Fibroblast of lung (primary cell): ENCODE results near the gene IL9R. TPM values are rescaled to one million over a fixed set of nuclear protein-coding genes. Genes with fewer than 3 reads are reported as not detected.
"Not testable (repeated sequence)": the region's sequence is repeated elsewhere in the genome, so short reads cannot be mapped to it uniquely, and the experiment has no call there.

ENCODE experiments used
- DNase-seq, 2 donors: peaks; one replicate each; pipeline versions ENCODE4 v3.0.0 to v3.0.0-alpha.2; 2010; ENCODE audit warnings: low read depth in 2 of 2
- H2AFZ ChIP-seq: 2 replicates; pipeline ENCODE4 v1.5.1; 2012; ENCODE audit warnings: low read length, control low read depth, inconsistent platforms
- H3K27ac ChIP-seq: 2 replicates; pipeline ENCODE4 v1.5.1; 2011; ENCODE audit warnings: low read length, control low read depth; ENCODE audit not compliant: insufficient read depth
- H3K27me3 ChIP-seq: 2 replicates; pipeline ENCODE4 v1.5.1; 2011; ENCODE audit warnings: mild to moderate bottlenecking, low read length; ENCODE audit not compliant: control insufficient read depth, insufficient read depth
- H3K36me3 ChIP-seq: 2 replicates; pipeline ENCODE4 v1.5.1; 2011; ENCODE audit warnings: low read length; ENCODE audit not compliant: control insufficient read depth, insufficient read depth
- H3K4me1 ChIP-seq: 2 replicates; pipeline ENCODE4 v1.5.1; 2011; ENCODE audit warnings: low read length; ENCODE audit not compliant: control insufficient read depth, insufficient read depth; ENCODE audit errors: extremely low read depth
- H3K4me2 ChIP-seq: 2 replicates; pipeline ENCODE4 v1.5.1; 2011; ENCODE audit warnings: low read length, control low read depth; ENCODE audit not compliant: insufficient read depth; ENCODE audit errors: extremely low read depth
- H3K4me3 ChIP-seq, 4 experiments: fragments of 200-600 bp in 1 of 4; sonication (generic) in 1 of 4; replicated peaks in 1 of 4; 2 replicates each; pipeline ENCODE4 v1.5.1; 2011 to 2016; ENCODE audit warnings: low read length in 4 of 4, low read depth in 3 of 4, mild to moderate bottlenecking in 3 of 4, control low read depth in 2 of 4, inconsistent platforms in 1 of 4, mixed read lengths in 1 of 4; ENCODE audit not compliant: insufficient read depth in 1 of 4; ENCODE audit errors: control extremely low read depth in 1 of 4
- H3K79me2 ChIP-seq: 2 replicates; pipeline ENCODE4 v1.5.1; 2012; ENCODE audit warnings: mild to moderate bottlenecking, low read length, inconsistent platforms; ENCODE audit not compliant: control insufficient read depth, insufficient read depth
- H3K9ac ChIP-seq: 2 replicates; pipeline ENCODE4 v1.5.1; 2011; ENCODE audit warnings: mild to moderate bottlenecking, low read length, control low read depth; ENCODE audit not compliant: insufficient read depth
- H3K9me3 ChIP-seq: 2 replicates; pipeline ENCODE4 v1.5.1; 2012; ENCODE audit warnings: low read depth, low read length; ENCODE audit not compliant: control insufficient read depth, insufficient read depth
- H4K20me1 ChIP-seq: 2 replicates; pipeline ENCODE4 v1.5.1; 2011; ENCODE audit warnings: low read length; ENCODE audit not compliant: control insufficient read depth, insufficient read depth; ENCODE audit errors: extremely low read depth
- CTCF ChIP-seq, 2 donors: IDR thresholded peaks in 1 of 2; conservative IDR thresholded peaks in 1 of 2; 1 replicate in 1 of 2; 2 replicates in 1 of 2; pipeline ENCODE4 v1.5.1; 2011 to 2012; ENCODE audit warnings: low read length in 2 of 2, control low read depth in 1 of 2, inconsistent platforms in 1 of 2, low read depth in 1 of 2, mild to moderate bottlenecking in 1 of 2
- EZH2 ChIP-seq: IDR thresholded peaks from 2 replicates; pipeline ENCODE4 v1.5.1; 2012; ENCODE audit warnings: low read length, control low read depth, mild to moderate bottlenecking; ENCODE audit errors: missing control alignments
- polyA plus RNA-seq, 2 donors: library from polyadenylated mRNA; depleted of rRNA in 1 of 2; stranded (reverse) in 1 of 2; unstranded in 1 of 2; fragments of >200 nt; gene quantifications; 2 replicates each; pipeline ENCODE4 v1.2.1, GENCODE V29; 2011 to 2012; ENCODE audit warnings: missing spikeins in 1 of 2
- total RNA-seq: library from RNA; depleted of rRNA; stranded (reverse); fragments of >200 nt; gene quantifications from 2 replicates; pipeline ENCODE4 v1.2.1, GENCODE V29; 2014

The IL9R gene
- total and polyA plus RNA-seq, 2 donors (not counting 1 experiment from before 2014, with no cell fraction given), result not detected

DNA sequence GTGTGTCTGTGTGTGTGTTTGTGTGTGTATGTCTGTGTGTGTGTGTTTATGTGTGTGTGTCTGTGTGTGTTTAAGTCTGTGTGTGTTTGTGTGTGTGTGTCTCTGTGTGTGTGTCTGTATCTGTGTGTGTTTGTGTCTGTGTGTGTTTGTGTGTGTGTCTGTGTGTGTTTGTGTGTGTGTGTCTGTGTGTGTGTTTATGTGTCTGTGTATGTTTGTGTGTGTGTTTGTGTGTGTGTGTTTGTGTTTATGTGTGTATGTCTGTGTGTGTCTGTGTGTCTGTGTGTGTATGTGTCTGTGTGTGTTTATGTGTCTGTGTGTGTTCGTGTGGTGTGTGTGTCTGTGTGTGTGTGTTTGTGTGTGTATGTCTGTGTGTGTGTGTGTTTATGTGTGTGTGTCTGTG, 11.4 kb downstream of the IL9R start:
- no peak overlapping the region for H3K9ac ChIP-seq
- H3K4me2 ChIP-seq, result no peak overlapping the region
- no peak for DNase-seq
- TF ChIP-seq EZH2, result no peak
- no peak for TF ChIP-seq CTCF (conservative IDR thresholded peaks at IDR 0.05 in 1 of 2, IDR thresholded peaks at IDR 0.05 in 1 of 2; ENCODE audit: low read depth in 1 of 2, low read length in 2 of 2)
- no peak overlapping the region for H2AFZ ChIP-seq
- H3K36me3 ChIP-seq, result no peaks in the 10 kb centered on the region
- no peaks in the 10 kb centered on the region for H3K9me3 ChIP-seq
- no peaks in the 10 kb centered on the region for H3K79me2 ChIP-seq
- H3K4me1 ChIP-seq, result no peaks in the 10 kb centered on the region
- H4K20me1 ChIP-seq, result no peaks in the 10 kb centered on the region
- H3K4me3 ChIP-seq, result no peak overlapping the region
- no peak overlapping the region for H3K27ac ChIP-seq
- no peaks in the 10 kb centered on the region for H3K27me3 ChIP-seq

DNA sequence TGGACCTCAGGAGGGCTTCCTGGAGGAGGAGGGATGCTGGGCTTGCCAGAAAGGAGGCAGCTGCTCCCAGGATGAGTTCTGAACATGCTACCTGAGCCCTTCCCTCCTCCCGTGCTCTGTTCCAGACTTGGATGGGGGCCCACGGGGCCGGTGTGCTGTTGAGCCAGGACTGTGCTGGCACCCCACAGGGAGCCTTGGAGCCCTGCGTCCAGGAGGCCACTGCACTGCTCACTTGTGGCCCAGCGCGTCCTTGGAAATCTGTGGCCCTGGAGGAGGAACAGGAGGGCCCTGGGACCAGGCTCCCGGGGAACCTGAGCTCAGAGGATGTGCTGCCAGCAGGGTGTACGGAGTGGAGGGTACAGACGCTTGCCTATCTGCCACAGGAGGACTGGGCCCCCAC, 12.2 kb downstream of the IL9R start:
- H3K79me2 ChIP-seq, H3K27ac ChIP-seq, DNase-seq, H3K9me3 ChIP-seq, H3K4me1 ChIP-seq, H3K9ac ChIP-seq, H4K20me1 ChIP-seq, H3K36me3 ChIP-seq, H2AFZ ChIP-seq, H3K27me3 ChIP-seq, H3K4me3 ChIP-seq, H3K4me2 ChIP-seq: not testable (repeated sequence)

- H3K36me3 ChIP-seq, H3K9me3 ChIP-seq, H3K4me2 ChIP-seq, H3K79me2 ChIP-seq, H2AFZ ChIP-seq, H3K4me1 ChIP-seq, H3K27ac ChIP-seq, H3K4me3 ChIP-seq, H3K27me3 ChIP-seq, H3K9ac ChIP-seq, H4K20me1 ChIP-seq, DNase-seq: not testable (repeated sequence)
Measured at GRCh38 chrX:156013286-156013953, 15.9 kb downstream of the IL9R start.

GRCh38 chrX:156019846-156020245, 22.4 kb downstream of the IL9R start:
- DNase-seq, H3K27me3 ChIP-seq, H3K9me3 ChIP-seq, H3K4me1 ChIP-seq, H3K27ac ChIP-seq, H3K9ac ChIP-seq, H4K20me1 ChIP-seq, H3K36me3 ChIP-seq, H3K4me3 ChIP-seq, H2AFZ ChIP-seq, H3K79me2 ChIP-seq, H3K4me2 ChIP-seq: not testable (repeated sequence)

- not testable (repeated sequence) for DNase-seq, H3K79me2 ChIP-seq, H3K4me1 ChIP-seq, H4K20me1 ChIP-seq, H3K27me3 ChIP-seq, H3K36me3 ChIP-seq, H3K9me3 ChIP-seq, H3K4me2 ChIP-seq, H2AFZ ChIP-seq, H3K4me3 ChIP-seq, H3K9ac ChIP-seq, H3K27ac ChIP-seq
Measured at GRCh38 chrX:156023002-156023401, 25.5 kb downstream of the IL9R start.

- H2AFZ ChIP-seq, H3K36me3 ChIP-seq, H3K79me2 ChIP-seq, H3K27ac ChIP-seq, H3K9me3 ChIP-seq, H3K4me2 ChIP-seq, DNase-seq, H4K20me1 ChIP-seq, H3K4me1 ChIP-seq, H3K9ac ChIP-seq, H3K4me3 ChIP-seq, H3K27me3 ChIP-seq: not testable (repeated sequence)
Measured at GRCh38 chrX:156024949-156025492, 27.5 kb downstream of the IL9R start.
